HG03442 (cell line): ENCODE measurements around the gene CAMK2B.

Experiments
- ATAC-seq: cut with Tn5 transposase; IDR thresholded peaks from one replicate; pipeline ENCODE4 v1.9.1; 2021; ENCODE audit warnings: mild to moderate bottlenecking, moderate library complexity; ENCODE audit not compliant: unreplicated experiment

Gene CAMK2B

GRCh38 chr7:44330331-44330730 is 4.9 kb upstream of the CAMK2B start:
- no peak for ATAC-seq

- ATAC-seq, result no peak
Observed at GRCh38 chr7:44329888-44330287, 4.5 kb upstream of the CAMK2B start.

GRCh38 chr7:44329081-44329480 is 3.7 kb upstream of the CAMK2B start:
- ATAC-seq, result no peak

- no peak for ATAC-seq
Observed at GRCh38 chr7:44327981-44328380, 2.6 kb upstream of the CAMK2B start.

GRCh38 chr7:44326261-44327125 is 1.1 kb upstream of the CAMK2B start:
- ATAC-seq, result no peak

GRCh38 chr7:44325811-44326241 is 432 bp upstream of the CAMK2B start:
- no peak for ATAC-seq

GRCh38 chr7:44324481-44325200 is 753 bp downstream of the CAMK2B start:
- ATAC-seq, result no peak

GRCh38 chr7:44324204-44324480 is 1.3 kb downstream of the CAMK2B start:
- ATAC-seq, result no peak

GRCh38 chr7:44323381-44324203 is 1.8 kb downstream of the CAMK2B start:
- ATAC-seq, result no peak

GRCh38 chr7:44322631-44323363 is 2.6 kb downstream of the CAMK2B start:
- ATAC-seq, result no peak

- ATAC-seq, result no peak
Observed at GRCh38 chr7:44321796-44322195, 3.6 kb downstream of the CAMK2B start.

- no peak for ATAC-seq
Observed at GRCh38 chr7:44320794-44321371, 4.5 kb downstream of the CAMK2B start.

- no peak for ATAC-seq
Observed at GRCh38 chr7:44320141-44320540, 5.3 kb downstream of the CAMK2B start.

- ATAC-seq, result no peak
Observed at GRCh38 chr7:44318332-44318731, 7.1 kb downstream of the CAMK2B start.

GRCh38 chr7:44315301-44315903 is 10.0 kb downstream of the CAMK2B start:
- ATAC-seq, result no peak

- ATAC-seq, result no peak
Observed at GRCh38 chr7:44313621-44314031, 11.8 kb downstream of the CAMK2B start.

GRCh38 chr7:44313016-44313415 is 12.4 kb downstream of the CAMK2B start:
- no peak for ATAC-seq

- ATAC-seq, result no peak
Observed at GRCh38 chr7:44311561-44312495, 13.6 kb downstream of the CAMK2B start.
